Bone marrow (tissue), 2 donors: Measurements from ENCODE around the gene TRUB2.
"Not testable (repeated sequence)": the region's sequence is repeated elsewhere in the genome, so short reads cannot be mapped to it uniquely, and the experiment has no call there.

Experiments used
- DNase-seq, 2 donors: peaks; one replicate each; lab custom pipeline; 2025; lab: John Stamatoyannopoulos, UW

TRUB2 gene

GRCh38 chr9:128340691-128341434 lies 18.6 kb upstream of the TRUB2 start:
- peak in 1 of 2 donors; percentile 37 for DNase-seq

- DNase-seq, result peak; percentile 41 to 64
Observed at GRCh38 chr9:128339761-128340690, 17.8 kb upstream of the TRUB2 start, which contains the start of gene SLC27A4. Gene SLC27A4, plus strand, starts transcription at chr9:128340527. Its CDS starts 2,606 bp downstream, at chr9:128343133.

- DNase-seq, result not testable (repeated sequence)
Observed at GRCh38 chr9:128338852-128339614, 16.8 kb upstream of the TRUB2 start.

GRCh38 chr9:128337936-128338335 lies 15.7 kb upstream of the TRUB2 start:
- no peak for DNase-seq

GRCh38 chr9:128335914-128336313 lies 13.7 kb upstream of the TRUB2 start:
- DNase-seq, result no peak

GRCh38 chr9:128335161-128335560 lies 12.9 kb upstream of the TRUB2 start:
- DNase-seq, result no peak

- no peak for DNase-seq
Observed at GRCh38 chr9:128333451-128333869, 11.2 kb upstream of the TRUB2 start.

- no peak for DNase-seq
Observed at GRCh38 chr9:128325629-128326028, 3.4 kb upstream of the TRUB2 start.

GRCh38 chr9:128324401-128324800 lies 2.2 kb upstream of the TRUB2 start:
- no peak for DNase-seq

- no peak for DNase-seq
Observed at GRCh38 chr9:128323791-128324190, 1.5 kb upstream of the TRUB2 start.

- no peak for DNase-seq
Observed at GRCh38 chr9:128323212-128323730, 1.0 kb upstream of the TRUB2 start.

- DNase-seq, result no peak
Observed at GRCh38 chr9:128321879-128322403, 306 bp downstream of the TRUB2 start.

GRCh38 chr9:128321343-128321742 lies 904 bp downstream of the TRUB2 start:
- DNase-seq, result no peak

GRCh38 chr9:128317629-128318028 lies 4.6 kb downstream of the TRUB2 start:
- no peak for DNase-seq

GRCh38 chr9:128316421-128316820 lies 5.8 kb downstream of the TRUB2 start:
- no peak for DNase-seq

GRCh38 chr9:128314697-128315096 lies 7.5 kb downstream of the TRUB2 start:
- DNase-seq, result no peak

GRCh38 chr9:128310461-128310860 lies 11.8 kb downstream of the TRUB2 start:
- DNase-seq, result no peak

GRCh38 chr9:128309551-128309950 lies 12.7 kb downstream of the TRUB2 start:
- no peak for DNase-seq

GRCh38 chr9:128304971-128305288 lies 17.3 kb downstream of the TRUB2 start:
- no peak for DNase-seq

GRCh38 chr9:128304136-128304970 lies 17.9 kb downstream of the TRUB2 start:
- DNase-seq, result no peak
